Neuronal stem cell (in vitro differentiated cells): ENCODE data around the gene ATP2B3.

Experiments
- DNase-seq: peaks from one replicate; pipeline ENCODE4 v3.0.0-alpha.2; 2013; ENCODE audit warnings: low spot score
- H2AFZ ChIP-seq: one replicate; pipeline ENCODE4 v1.6.1; 2013; ENCODE audit warnings: mild to moderate bottlenecking, low read length, inconsistent platforms
- H2AK5ac ChIP-seq: 2 replicates; pipeline ENCODE4 v1.6.1; 2013; ENCODE audit warnings: low read depth, mild to moderate bottlenecking, inconsistent platforms, low read length, moderate library complexity, mixed read lengths
- H2BK120ac ChIP-seq: 2 replicates; pipeline ENCODE4 v1.6.1; 2013; ENCODE audit warnings: low read depth, mild to moderate bottlenecking, inconsistent platforms, low read length, moderate library complexity, mixed read lengths
- H2BK12ac ChIP-seq: one replicate; pipeline ENCODE4 v1.6.1; 2013; ENCODE audit warnings: low read length, inconsistent platforms
- H2BK15ac ChIP-seq: 2 replicates; pipeline ENCODE4 v1.6.1; 2013; ENCODE audit warnings: mild to moderate bottlenecking, low read length, inconsistent platforms, mixed read lengths
- H2BK5ac ChIP-seq: one replicate; pipeline ENCODE4 v1.6.1; 2013; ENCODE audit warnings: inconsistent platforms, mild to moderate bottlenecking, low read length, moderate library complexity
- H3K14ac ChIP-seq: one replicate; pipeline ENCODE4 v1.6.1; 2013; ENCODE audit warnings: low read length, inconsistent platforms
- H3K18ac ChIP-seq: 2 replicates; pipeline ENCODE4 v1.6.1; 2013; ENCODE audit warnings: low read length, inconsistent platforms
- H3K23ac ChIP-seq: 2 replicates; pipeline ENCODE4 v1.6.1; 2013; ENCODE audit warnings: low read depth, mild to moderate bottlenecking, mixed read lengths, low read length, inconsistent platforms; ENCODE audit not compliant: poor library complexity
- H3K27ac ChIP-seq: replicated peaks from 3 replicates; pipeline ENCODE4 v1.5.1; 2013; ENCODE audit warnings: low read length, inconsistent platforms
- H3K27me3 ChIP-seq, 3 experiments: 2 replicates each; pipeline ENCODE4 v1.6.1; 2013; ENCODE audit warnings: low read length in 3 of 3, mild to moderate bottlenecking in 2 of 3, inconsistent platforms in 1 of 3, low read depth in 1 of 3, mixed read lengths in 1 of 3, moderate library complexity in 1 of 3; ENCODE audit not compliant: control insufficient read depth in 3 of 3, insufficient read depth in 3 of 3
- H3K36me3 ChIP-seq, 2 donors: replicated peaks in 1 of 2; 2 replicates each; pipeline ENCODE4 v1.6.1; 2013; ENCODE audit warnings: low read length in 2 of 2; ENCODE audit not compliant: control insufficient read depth in 2 of 2, insufficient read depth in 2 of 2
- H3K4ac ChIP-seq: 2 replicates; pipeline ENCODE4 v1.6.1; 2013; ENCODE audit warnings: inconsistent platforms, mild to moderate bottlenecking, low read length, moderate library complexity
- H3K4me1 ChIP-seq, 2 donors: 1 replicate in 1 of 2; 2 replicates in 1 of 2; pipeline ENCODE4 v1.6.1; 2013; ENCODE audit warnings: low read length in 2 of 2, low read depth in 1 of 2; ENCODE audit not compliant: control insufficient read depth in 2 of 2, insufficient read depth in 1 of 2
- H3K4me2 ChIP-seq: one replicate; pipeline ENCODE4 v1.6.1; 2013; ENCODE audit warnings: mild to moderate bottlenecking, low read length, inconsistent platforms; ENCODE audit not compliant: insufficient read depth, poor library complexity, severe bottlenecking
- H3K4me3 ChIP-seq, 2 donors: 2 replicates each; pipeline ENCODE4 v1.5.1; 2013; ENCODE audit warnings: low read length in 2 of 2, mild to moderate bottlenecking in 2 of 2, inconsistent platforms in 1 of 2, moderate library complexity in 1 of 2
- H3K79me1 ChIP-seq: one replicate; pipeline ENCODE4 v1.6.1; 2013; ENCODE audit warnings: low read depth, mild to moderate bottlenecking, inconsistent platforms, low read length, moderate library complexity
- H3K9ac ChIP-seq: one replicate; pipeline ENCODE4 v1.6.1; 2013; ENCODE audit warnings: mild to moderate bottlenecking, low read depth, low read length, inconsistent platforms; ENCODE audit not compliant: poor library complexity
- H3K9me3 ChIP-seq, 2 donors: replicated peaks in 1 of 2; 2 replicates each; pipeline versions ENCODE3 to v1.6.1; 2013; ENCODE audit warnings: low read length in 2 of 2, mild to moderate bottlenecking in 2 of 2, inconsistent platforms in 1 of 2, low read depth in 1 of 2, mixed read lengths in 1 of 2, moderate library complexity in 1 of 2; ENCODE audit not compliant: control insufficient read depth in 2 of 2, insufficient read depth in 1 of 2
- H4K8ac ChIP-seq: one replicate; pipeline ENCODE4 v1.6.1; 2013; ENCODE audit warnings: low read depth, mild to moderate bottlenecking, inconsistent platforms, low read length, moderate library complexity
- H4K91ac ChIP-seq: one replicate; pipeline ENCODE4 v1.6.1; 2013; ENCODE audit warnings: low read length, low read depth, mild to moderate bottlenecking, inconsistent platforms; ENCODE audit not compliant: poor library complexity
- WGBS, 2 donors: extraction: QIAGEN DNeasy Blood & Tissue Kit; methylation state at CpG; one replicate each; pipeline ENCODE4 v1.1.7; 2013; ENCODE audit warnings: missing lambda C conversion rate in 2 of 2, mixed read lengths in 1 of 2; ENCODE audit not compliant: insufficient read length in 2 of 2, insufficient replicate concordance in 1 of 2; ENCODE audit errors: extremely low coverage in 2 of 2; 5-methylcytosine and 5-hydroxymethylcytosine counted together

The ATP2B3 gene

GRCh38 chrX:153576961-153577360 is 59.5 kb downstream of the ATP2B3 start:
- Histone ChIP-seq H3K9me3 (no peaks in the 10 kb centered on the region), H2BK120ac (no peak overlapping the region), H3K36me3 (no peaks in the 10 kb centered on the region), H2AFZ (no peak overlapping the region), H3K79me1 (no peaks in the 10 kb centered on the region), H4K8ac (no peak overlapping the region), H2AK5ac (no peak overlapping the region), H2BK15ac (no peak overlapping the region), H3K4me3 (no peak overlapping the region), H3K27me3 (peaks cover 0 to 41% (median 0%) of the 10 kb centered on the region in 3 experiments), H3K27ac (no peak overlapping the region), H3K23ac (no peak overlapping the region), H2BK5ac (no peak overlapping the region), H3K4me2 (no peak overlapping the region), H3K4me1 (peaks cover 7 to 8% of the 10 kb centered on the region in 2 donors), H3K18ac (peak overlapping the region; percentile 38), H2BK12ac (no peak overlapping the region), H3K14ac (peak overlapping the region; percentile 82), H3K9ac (no peak overlapping the region), H3K4ac (no peak overlapping the region), H4K91ac (no peak overlapping the region)
- no peak for DNase-seq
- no CpG with 5 or more reads among the region's 6 CpGs for WGBS, 2 donors

- no peak overlapping the region for H2BK15ac ChIP-seq
- no peaks in the 10 kb centered on the region for H3K9me3 ChIP-seq
- no peak overlapping the region for H3K4me2 ChIP-seq
- H3K23ac ChIP-seq = peak overlapping the region; percentile 55
- no peak overlapping the region for H3K14ac ChIP-seq
- H3K27me3 ChIP-seq = peaks cover 0 to 30% (median 0%) of the 10 kb centered on the region in 3 experiments
- no peak overlapping the region for H2AK5ac ChIP-seq
- no peak overlapping the region for H2BK120ac ChIP-seq
- DNase-seq = no peak
- H4K91ac ChIP-seq = no peak overlapping the region
- peak overlapping the region; percentile 22 for H3K27ac ChIP-seq
- no CpG with 5 or more reads among the region's 18 CpGs for WGBS, 2 donors
- H3K4me3 ChIP-seq = peak overlapping the region in 1 of 2 donors; percentile 7
- no peak overlapping the region for H3K9ac ChIP-seq
- H3K4ac ChIP-seq = no peak overlapping the region
- peak overlapping the region; percentile 85 for H2AFZ ChIP-seq
- H2BK12ac ChIP-seq = no peak overlapping the region
- no peaks in the 10 kb centered on the region for H3K36me3 ChIP-seq
- no peaks in the 10 kb centered on the region for H3K79me1 ChIP-seq
- peaks cover 7 to 8% of the 10 kb centered on the region in 2 donors for H3K4me1 ChIP-seq
- H4K8ac ChIP-seq = no peak overlapping the region
- H3K18ac ChIP-seq = peak overlapping the region; percentile 80
- no peak overlapping the region for H2BK5ac ChIP-seq
These were observed 60.9 kb downstream of the ATP2B3 start for GRCh38 chrX:153578200-153578835.

- Histone ChIP-seq H3K18ac (peak overlapping the region; percentile 38), H3K4me2 (no peak overlapping the region), H3K27me3 (peaks cover 0 to 25% (median 0%) of the 10 kb centered on the region in 3 experiments), H3K4me3 (peak overlapping the region in 1 of 2 donors; percentile 7), H3K27ac (no peak overlapping the region), H4K91ac (no peak overlapping the region), H2BK5ac (no peak overlapping the region), H3K79me1 (no peaks in the 10 kb centered on the region), H3K4me1 (peaks cover 7 to 8% of the 10 kb centered on the region in 2 donors), H2BK120ac (no peak overlapping the region), H2BK12ac (peak overlapping the region; percentile 41), H3K36me3 (no peaks in the 10 kb centered on the region), H3K4ac (no peak overlapping the region), H3K14ac (no peak overlapping the region), H3K23ac (peak overlapping the region; percentile 55), H2AK5ac (no peak overlapping the region), H3K9ac (no peak overlapping the region), H2AFZ (peak overlapping the region; percentile 85), H3K9me3 (no peaks in the 10 kb centered on the region), H4K8ac (no peak overlapping the region), H2BK15ac (no peak overlapping the region)
- no CpG with 5 or more reads among the region's 2 CpGs for WGBS, 2 donors
- DNase-seq = no peak
These were observed 61.4 kb downstream of the ATP2B3 start for GRCh38 chrX:153578889-153579288.

- no peak overlapping the region for H3K4ac ChIP-seq
- H2BK15ac ChIP-seq = no peak overlapping the region
- DNase-seq = no peak
- peaks cover 0 to 15% (median 0%) of the 10 kb centered on the region in 3 experiments for H3K27me3 ChIP-seq
- H3K18ac ChIP-seq = no peak overlapping the region
- no peak overlapping the region for H3K4me3 ChIP-seq
- H3K9ac ChIP-seq = no peak overlapping the region
- H3K36me3 ChIP-seq = no peaks in the 10 kb centered on the region
- no peaks in the 10 kb centered on the region for H3K9me3 ChIP-seq
- no peak overlapping the region for H3K23ac ChIP-seq
- no peak overlapping the region for H2BK120ac ChIP-seq
- H3K4me1 ChIP-seq = peaks cover 7 to 8% of the 10 kb centered on the region in 2 donors
- H3K79me1 ChIP-seq = no peaks in the 10 kb centered on the region
- H2AK5ac ChIP-seq = no peak overlapping the region
- no peak overlapping the region for H2BK12ac ChIP-seq
- no peak overlapping the region for H4K91ac ChIP-seq
- WGBS, 2 donors = no CpG with 5 or more reads among the region's 14 CpGs
- H3K27ac ChIP-seq = no peak overlapping the region
- no peak overlapping the region for H2AFZ ChIP-seq
- H3K14ac ChIP-seq = no peak overlapping the region
- no peak overlapping the region for H4K8ac ChIP-seq
- H2BK5ac ChIP-seq = no peak overlapping the region
- no peak overlapping the region for H3K4me2 ChIP-seq
These were observed 63.4 kb downstream of the ATP2B3 start for GRCh38 chrX:153580700-153581386.
